GM12892 (cell line): ENCODE measurements around the gene HSD11B1.

Experiments used
- POLR2A ChIP-seq: IDR thresholded peaks from 2 replicates; pipeline ENCODE4 v1.6.1; 2011; ENCODE audit warnings: low read depth, low read length, control low read depth
- POLR2AphosphoS5 ChIP-seq: IDR thresholded peaks from 2 replicates; pipeline ENCODE4 v1.6.1; 2011; ENCODE audit warnings: low read depth, low read length, control low read depth

DNA sequence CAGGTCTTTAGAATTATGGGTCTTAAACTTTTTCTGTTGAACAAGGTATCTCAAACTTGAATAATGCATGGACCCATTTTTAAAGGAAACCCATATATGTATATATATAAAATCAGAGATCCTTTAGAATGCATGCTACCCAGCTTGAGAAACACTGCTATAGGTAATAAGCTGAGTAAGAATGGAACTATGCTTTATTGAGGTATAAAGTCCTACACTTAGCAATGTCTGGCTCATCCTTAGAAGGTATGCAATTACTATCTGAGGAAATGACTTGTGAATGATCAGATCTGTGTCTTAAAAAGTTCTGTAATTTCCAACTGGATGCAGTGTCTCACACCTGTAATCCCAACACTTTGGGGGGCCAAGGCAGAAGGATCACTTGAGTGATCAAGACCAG is 62.5 kb downstream of the HSD11B1 start:
- TF ChIP-seq POLR2A, result no peak
- no peak for TF ChIP-seq POLR2AphosphoS5
